Glutamatergic neuron (in vitro differentiated cells): ENCODE results near the gene APMAP. TPM values are rescaled to one million over a fixed set of nuclear protein-coding genes. Genes with fewer than 3 reads are reported as not detected.
A peak's percentile ranks its signal among the peaks of the same experiment; 100 is the strongest.

Source experiments
- DNase-seq: peaks from one replicate; pipeline ENCODE4 v3.0.0; 2022
- H3K27ac Mint-ChIP-seq: one replicate; pipeline ENCODE4 v1.8.0; 2020; ENCODE audit warnings: mild to moderate bottlenecking, mixed read lengths, inconsistent platforms; ENCODE audit not compliant: unreplicated experiment
- H3K27me3 Mint-ChIP-seq: one replicate; pipeline ENCODE4 v1.8.0; 2020; ENCODE audit warnings: mild to moderate bottlenecking, moderate library complexity, mixed read lengths, inconsistent platforms; ENCODE audit not compliant: unreplicated experiment
- H3K36me3 Mint-ChIP-seq: one replicate; pipeline ENCODE4 v1.8.0; 2020; ENCODE audit warnings: mild to moderate bottlenecking, mixed read lengths, inconsistent platforms; ENCODE audit not compliant: unreplicated experiment
- H3K4me1 Mint-ChIP-seq: one replicate; pipeline ENCODE4 v1.8.0; 2020; ENCODE audit warnings: mild to moderate bottlenecking, low read depth, mixed read lengths, inconsistent platforms; ENCODE audit not compliant: unreplicated experiment
- H3K4me3 Mint-ChIP-seq: one replicate; pipeline ENCODE4 v1.8.0; 2020; ENCODE audit warnings: mild to moderate bottlenecking, mixed read lengths, inconsistent platforms; ENCODE audit not compliant: unreplicated experiment
- H3K9me3 Mint-ChIP-seq: one replicate; pipeline ENCODE4 v1.8.0; 2020; ENCODE audit warnings: mild to moderate bottlenecking, moderate library complexity, mixed read lengths, inconsistent platforms; ENCODE audit not compliant: unreplicated experiment
- CTCF ChIP-seq: fragments of 200-600 bp; sonication (generic); IDR thresholded peaks from one replicate; pipeline ENCODE4 v1.5.0; 2021; ENCODE audit not compliant: partially characterized antibody, unreplicated experiment
- total RNA-seq: library from RNA; stranded (reverse); fragmentation: NEBNext Ultra II Directional; extraction: Animal tissue kit (Norgen Biotek cat#: 25700); gene quantifications from one replicate; pipeline ENCODE4 v1.2.1, GENCODE V29; 2021; ENCODE audit not compliant: unreplicated experiment

APMAP gene
- total RNA-seq, 1 donor from 2014 or later, result 218 TPM

- Mint-ChIP-seq H3K27ac (no peak overlapping the region), H3K4me3 (no peak overlapping the region), H3K4me1 (no peaks in the 10 kb centered on the region), H3K9me3 (no peaks in the 10 kb centered on the region), H3K36me3 (peaks cover 4% of the 10 kb centered on the region), H3K27me3 (peaks cover 5% of the 10 kb centered on the region)
- no peak for DNase-seq
- no peak for TF ChIP-seq CTCF
These were observed 38.7 kb upstream of the APMAP start for GRCh38 chr20:25031241-25031640.

DNA sequence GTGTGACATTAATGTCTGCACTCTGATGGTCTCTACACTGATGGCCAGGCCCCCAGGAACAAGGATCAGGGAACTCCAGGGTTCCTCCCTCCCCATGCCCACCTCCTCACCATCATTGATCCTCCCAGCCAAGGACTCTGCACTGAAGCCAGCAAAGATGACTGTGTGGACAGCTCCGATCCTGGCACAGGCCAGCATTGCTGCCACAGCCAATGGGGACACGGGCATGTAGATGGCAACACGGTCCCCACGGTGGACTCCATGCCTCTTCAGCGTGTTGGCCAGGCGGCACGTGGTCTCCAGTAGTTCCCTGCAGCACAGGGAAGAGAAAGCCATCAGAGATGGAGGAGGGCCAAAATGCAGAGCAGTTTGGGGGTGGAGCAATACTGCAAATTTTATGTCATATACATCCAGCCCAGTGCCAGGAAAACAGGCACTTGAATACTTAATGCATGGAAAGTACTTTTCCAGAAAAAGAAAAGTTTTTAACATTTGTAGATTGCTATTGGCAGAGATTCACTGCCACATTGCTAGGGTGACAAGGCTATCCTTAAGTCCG is 38.2 kb upstream of the APMAP start:
- DNase-seq, result no peak

DNA sequence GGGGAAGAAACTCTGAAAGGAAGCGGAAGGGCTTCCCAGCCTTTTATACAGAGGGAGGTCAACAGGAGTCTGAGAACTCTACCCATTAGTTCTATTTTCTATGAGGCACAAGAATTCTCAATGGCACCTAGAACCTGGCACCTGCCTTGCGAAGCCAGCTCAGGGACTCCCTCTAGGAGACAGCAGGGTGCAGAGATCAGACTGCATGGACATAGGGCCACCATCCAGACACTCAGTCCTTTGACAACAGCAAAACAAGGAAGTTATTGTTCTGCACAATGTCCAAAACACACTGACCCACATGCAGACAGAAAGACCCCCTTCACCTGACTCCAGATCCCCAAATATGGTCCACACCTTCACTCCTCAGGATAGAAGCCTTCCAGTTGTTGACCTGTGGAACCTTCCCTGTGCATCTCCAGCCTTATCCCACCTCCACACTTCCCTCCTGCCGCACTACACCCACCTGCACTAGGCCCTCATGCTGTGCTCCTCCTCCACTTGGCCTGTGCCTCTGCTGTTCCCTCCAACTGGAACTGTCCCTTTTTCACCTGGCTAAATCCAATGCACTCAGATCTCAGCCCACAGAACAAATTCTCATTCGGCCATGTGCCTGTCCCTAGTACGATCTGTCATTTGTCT is 37.6 kb upstream of the APMAP start:
- no peaks in the 10 kb centered on the region for H3K4me1 Mint-ChIP-seq
- peaks cover 5% of the 10 kb centered on the region for H3K27me3 Mint-ChIP-seq
- H3K27ac Mint-ChIP-seq, result no peak overlapping the region
- no peaks in the 10 kb centered on the region for H3K9me3 Mint-ChIP-seq
- peaks cover 4% of the 10 kb centered on the region for H3K36me3 Mint-ChIP-seq
- no peak for TF ChIP-seq CTCF
- no peak for DNase-seq
- H3K4me3 Mint-ChIP-seq, result no peak overlapping the region

More for the DNA sequence above, 38.2 kb upstream of the APMAP start:
- no peak overlapping the region for H3K4me3 Mint-ChIP-seq
- no peaks in the 10 kb centered on the region for H3K9me3 Mint-ChIP-seq
- no peak overlapping the region for H3K27ac Mint-ChIP-seq
- peaks cover 4% of the 10 kb centered on the region for H3K36me3 Mint-ChIP-seq
- TF ChIP-seq CTCF, result no peak
- H3K27me3 Mint-ChIP-seq, result peaks cover 5% of the 10 kb centered on the region
- no peaks in the 10 kb centered on the region for H3K4me1 Mint-ChIP-seq

GRCh38 chr20:25025986-25026605 is 33.5 kb upstream of the APMAP start:
- TF ChIP-seq CTCF, result no peak
- H3K9me3 Mint-ChIP-seq, result peaks cover 2% of the 10 kb centered on the region
- H3K4me3 Mint-ChIP-seq, result no peak overlapping the region
- no peaks in the 10 kb centered on the region for H3K4me1 Mint-ChIP-seq
- peak; percentile 2 for DNase-seq
- H3K27me3 Mint-ChIP-seq, result peaks cover under 1% of the 10 kb centered on the region
- peaks cover 2% of the 10 kb centered on the region for H3K36me3 Mint-ChIP-seq
- no peak overlapping the region for H3K27ac Mint-ChIP-seq

- TF ChIP-seq CTCF, result no peak
- H3K27me3 Mint-ChIP-seq, result no peaks in the 10 kb centered on the region
- DNase-seq, result peak; percentile 3
- H3K27ac Mint-ChIP-seq, result no peak overlapping the region
- no peaks in the 10 kb centered on the region for H3K4me1 Mint-ChIP-seq
- no peak overlapping the region for H3K4me3 Mint-ChIP-seq
- H3K36me3 Mint-ChIP-seq, result no peaks in the 10 kb centered on the region
- peaks cover 2% of the 10 kb centered on the region for H3K9me3 Mint-ChIP-seq
These were observed 32.7 kb upstream of the APMAP start for GRCh38 chr20:25025091-25025861.
